ENCODE results near the gene CHKB. TPM values are rescaled to one million over a fixed set of nuclear protein-coding genes. Genes with fewer than 3 reads are reported as not detected.
"Not testable (repeated sequence)": the region's sequence is repeated elsewhere in the genome, so short reads cannot be mapped to it uniquely, and the experiment has no call there.

Gene CHKB
- total and polyA plus RNA-seq, 12 donors, result 27.1 to 251 (median 39.9) TPM

GRCh38 chr22:50540381-50540780 lies 42.3 kb downstream of the CHKB start:
- WGBS, 2 donors, result 78 to 83% methylated on average over 10 of the region's 10 CpGs
- no peak overlapping the region for H3K4me3 ChIP-seq
- H3K4me1 ChIP-seq, result peaks cover 0 to 98% (median 19%) of the 10 kb centered on the region in 9 donors
- peak overlapping the region in 8 of 10 donors; percentile 87 to 99 (median 95) for H3K27ac ChIP-seq
- peaks cover 0 to 35% (median 2%) of the 10 kb centered on the region in 7 donors for H3K27me3 ChIP-seq
- no peaks in the 10 kb centered on the region for H3K36me3 ChIP-seq
- TF ChIP-seq, protein P1, sequence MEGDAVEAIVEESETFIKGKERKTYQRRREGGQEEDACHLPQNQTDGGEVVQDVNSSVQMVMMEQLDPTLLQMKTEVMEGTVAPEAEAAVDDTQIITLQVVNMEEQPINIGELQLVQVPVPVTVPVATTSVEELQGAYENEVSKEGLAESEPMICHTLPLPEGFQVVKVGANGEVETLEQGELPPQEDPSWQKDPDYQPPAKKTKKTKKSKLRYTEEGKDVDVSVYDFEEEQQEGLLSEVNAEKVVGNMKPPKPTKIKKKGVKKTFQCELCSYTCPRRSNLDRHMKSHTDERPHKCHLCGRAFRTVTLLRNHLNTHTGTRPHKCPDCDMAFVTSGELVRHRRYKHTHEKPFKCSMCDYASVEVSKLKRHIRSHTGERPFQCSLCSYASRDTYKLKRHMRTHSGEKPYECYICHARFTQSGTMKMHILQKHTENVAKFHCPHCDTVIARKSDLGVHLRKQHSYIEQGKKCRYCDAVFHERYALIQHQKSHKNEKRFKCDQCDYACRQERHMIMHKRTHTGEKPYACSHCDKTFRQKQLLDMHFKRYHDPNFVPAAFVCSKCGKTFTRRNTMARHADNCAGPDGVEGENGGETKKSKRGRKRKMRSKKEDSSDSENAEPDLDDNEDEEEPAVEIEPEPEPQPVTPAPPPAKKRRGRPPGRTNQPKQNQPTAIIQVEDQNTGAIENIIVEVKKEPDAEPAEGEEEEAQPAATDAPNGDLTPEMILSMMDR (IDR thresholded peaks at IDR 0.05), result no peak
- H3K9me3 ChIP-seq, result no peaks in the 10 kb centered on the region
- intact Hi-C loops (cut with DNase I), result no loop called here
- ATAC-seq, result no peak
- no peak for DNase-seq

GRCh38 chr22:50537765-50538164 lies 44.9 kb downstream of the CHKB start:
- TF ChIP-seq, protein P1 (IDR thresholded peaks at IDR 0.05), result no peak
- WGBS, 2 donors, result 89 to 90% methylated on average over 13 of the region's 13 CpGs
- Histone ChIP-seq H3K9me3 (no peaks in the 10 kb centered on the region), H3K27me3 (peaks cover 0 to 35% (median 13%) of the 10 kb centered on the region in 7 donors), H3K27ac (peak overlapping the region in 8 of 10 donors; percentile 87 to 99 (median 95)), H3K36me3 (no peaks in the 10 kb centered on the region), H3K4me3 (no peak overlapping the region), H3K4me1 (peaks cover 0 to 97% (median 17%) of the 10 kb centered on the region in 9 donors)
- ATAC-seq (no peak), DNase-seq (no peak)
- intact Hi-C loops (cut with DNase I), result no loop called here

- Histone ChIP-seq H3K4me1 (peaks cover 0 to 88% (median 24%) of the 10 kb centered on the region in 9 donors), H3K27ac (peak overlapping the region in 1 of 10 donors; percentile 99), H3K36me3 (no peaks in the 10 kb centered on the region), H3K9me3 (no peaks in the 10 kb centered on the region), H3K4me3 (no peak overlapping the region), H3K27me3 (peaks cover 0 to 47% (median 13%) of the 10 kb centered on the region in 7 donors)
- TF ChIP-seq, protein P1 (IDR thresholded peaks at IDR 0.05), result no peak
- WGBS, 2 donors, result 76 to 84% methylated on average over 3 of the region's 3 CpGs
- DNase-seq (no peak), ATAC-seq (no peak)
- intact Hi-C loops (cut with DNase I), result no loop called here
These were observed 46.4 kb downstream of the CHKB start for GRCh38 chr22:50536226-50536625.

DNA sequence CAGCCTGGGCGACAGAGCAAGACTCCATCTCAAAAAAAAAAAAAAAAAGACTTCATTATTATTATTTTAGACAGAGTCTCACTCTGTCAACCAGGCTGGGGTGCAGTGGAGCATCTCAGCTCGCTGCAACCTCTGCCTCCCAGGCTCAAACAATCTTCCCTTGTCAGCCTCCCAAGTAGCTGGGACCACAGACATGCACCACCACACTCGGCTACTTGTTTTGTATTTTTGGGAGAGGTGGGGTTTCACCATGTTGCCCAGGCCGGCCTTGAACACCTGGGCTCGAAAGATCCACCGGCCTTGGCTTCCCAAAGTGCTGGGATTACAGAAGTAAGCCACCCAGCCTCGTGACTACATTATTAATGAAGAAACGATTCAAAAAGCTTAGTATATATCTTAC lies 47.5 kb downstream of the CHKB start:
- Histone ChIP-seq H3K27me3 (peaks cover under 1 to 58% (median 18%) of the 10 kb centered on the region in 7 donors), H3K27ac (peak overlapping the region in 3 of 10 donors; percentile 0 to 99 (median 99))

GRCh38 chr22:50533856-50534711 lies 48.6 kb downstream of the CHKB start:
- H3K27ac ChIP-seq, result peak overlapping the region in 4 of 10 donors; percentile 2 to 99 (median 71)
- H3K4me1 ChIP-seq, result peaks cover 9 to 70% (median 39%) of the 10 kb centered on the region in 9 donors
- not testable (repeated sequence) for H3K9me3 ChIP-seq, H3K36me3 ChIP-seq, H3K4me3 ChIP-seq, ATAC-seq, DNase-seq
- 47 to 52% methylated on average over 21 of the region's 21 CpGs for WGBS, 2 donors
- H3K27me3 ChIP-seq, result peaks cover 3 to 63% (median 24%) of the 10 kb centered on the region in 7 donors
- intact Hi-C loops (cut with DNase I), result loop anchor here in 2 of 10 donors (5.0 kb wide), 1 partner anchor 88 kb away; no protein-coding TSS in a partner anchor

More for the DNA sequence above, 47.5 kb downstream of the CHKB start:
- intact Hi-C loops (cut with DNase I), result no loop called here
- Histone ChIP-seq H3K4me3 (no peak overlapping the region), H3K4me1 (peaks cover 5 to 77% (median 34%) of the 10 kb centered on the region in 9 donors), H3K36me3 (no peaks in the 10 kb centered on the region), H3K9me3 (no peaks in the 10 kb centered on the region)
- TF ChIP-seq, protein P1 (IDR thresholded peaks at IDR 0.05), result no peak
- whole genome bisulfite sequencing, 2 donors, result 92 to 94% methylated on average over 7 of the region's 8 CpGs
- DNase-seq (no peak), ATAC-seq (no peak)
